HG02840 (cell line): ENCODE results near the gene MARK2.
A peak's percentile ranks its signal among the peaks of the same experiment; 100 is the strongest.

ENCODE experiments used
- ATAC-seq: cut with Tn5 transposase; IDR thresholded peaks from one replicate; pipeline ENCODE4 v1.9.1; 2021; ENCODE audit warnings: mild to moderate bottlenecking, moderate library complexity, moderate number of reproducible peaks; ENCODE audit not compliant: unreplicated experiment, low FRiP score

The MARK2 gene

DNA sequence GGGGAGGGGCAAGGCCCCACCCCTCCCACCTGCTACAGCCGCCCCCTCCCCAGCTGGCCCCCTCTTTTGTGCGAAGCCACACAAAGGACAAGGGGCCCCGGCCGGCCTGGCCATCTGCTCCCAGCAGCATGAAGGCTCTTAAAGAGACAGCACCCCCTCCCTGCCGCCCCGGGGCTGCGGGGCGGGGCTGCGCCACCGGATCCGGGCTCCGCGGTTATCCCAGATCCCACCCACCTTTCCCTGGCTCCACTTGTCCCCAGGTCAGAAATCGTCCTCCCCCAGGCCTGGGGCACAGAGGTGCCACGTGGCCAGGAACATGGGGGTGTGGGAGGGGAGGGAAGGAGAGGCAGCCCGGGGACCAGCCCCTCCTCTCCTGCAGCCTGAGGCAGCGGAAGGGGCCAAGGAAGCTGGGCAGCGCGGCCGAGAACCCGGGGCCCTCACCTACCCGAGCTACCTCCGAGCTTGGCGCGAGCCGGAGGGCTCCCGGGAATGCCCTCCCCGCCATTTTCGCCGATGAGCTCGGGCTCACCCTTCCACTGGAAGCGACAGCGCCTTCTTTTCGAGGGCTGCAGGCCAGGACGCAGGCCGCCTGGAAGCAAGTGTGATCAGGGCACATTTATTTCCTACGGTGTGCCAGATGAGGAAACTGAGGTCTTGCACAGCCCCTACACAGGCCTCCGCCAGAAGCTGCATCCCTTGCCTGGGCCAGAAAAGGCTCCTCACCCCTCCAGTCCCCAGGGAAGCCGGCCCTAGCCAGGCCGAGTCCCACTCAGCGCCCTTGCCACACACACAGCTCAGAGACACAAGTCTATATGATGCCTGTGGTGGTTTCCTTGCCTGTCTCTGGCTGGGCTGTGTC is 80.6 kb downstream of the MARK2 start:
- ATAC-seq: no peak

DNA sequence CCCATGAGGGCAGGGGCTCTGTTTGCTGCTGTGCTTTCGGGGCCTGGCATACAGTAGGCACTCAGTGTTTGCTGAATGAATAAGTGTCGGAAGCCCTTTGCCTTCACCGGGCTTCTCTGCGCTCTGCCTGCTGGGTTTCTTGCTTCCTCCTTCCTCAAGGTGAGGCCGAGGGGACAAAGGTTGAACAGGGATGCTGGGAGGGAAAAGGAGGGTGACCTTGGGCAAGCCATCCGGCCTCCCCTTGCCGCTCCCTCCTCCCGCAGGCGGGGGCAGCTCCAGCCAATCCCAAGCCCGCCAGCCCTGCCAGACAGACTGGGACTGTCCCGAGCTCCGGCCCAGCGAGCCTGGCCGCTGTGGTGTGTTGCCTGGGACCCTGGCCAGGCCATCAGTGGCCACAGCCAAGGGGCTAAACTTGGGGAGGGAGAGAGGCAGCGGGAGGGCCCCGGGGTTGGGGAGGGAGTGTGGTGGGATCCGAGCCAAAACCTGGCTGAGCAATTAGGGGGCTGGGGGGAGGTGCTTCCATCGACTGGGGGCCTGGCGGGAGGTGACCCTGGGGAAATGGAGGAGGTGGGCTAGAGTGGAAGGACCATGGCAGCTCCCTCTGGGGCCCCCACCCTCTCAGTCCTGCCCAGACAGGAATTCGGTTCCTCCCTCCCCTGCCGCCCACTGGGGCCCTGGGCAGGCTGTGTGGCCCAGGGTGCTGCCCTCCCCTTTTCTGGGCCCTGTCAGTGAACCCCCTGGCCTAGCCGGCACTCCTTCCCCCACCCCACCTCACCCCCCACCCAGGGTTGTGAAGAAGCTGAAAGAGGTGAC is 81.4 kb downstream of the MARK2 start:
- no peak for ATAC-seq

DNA sequence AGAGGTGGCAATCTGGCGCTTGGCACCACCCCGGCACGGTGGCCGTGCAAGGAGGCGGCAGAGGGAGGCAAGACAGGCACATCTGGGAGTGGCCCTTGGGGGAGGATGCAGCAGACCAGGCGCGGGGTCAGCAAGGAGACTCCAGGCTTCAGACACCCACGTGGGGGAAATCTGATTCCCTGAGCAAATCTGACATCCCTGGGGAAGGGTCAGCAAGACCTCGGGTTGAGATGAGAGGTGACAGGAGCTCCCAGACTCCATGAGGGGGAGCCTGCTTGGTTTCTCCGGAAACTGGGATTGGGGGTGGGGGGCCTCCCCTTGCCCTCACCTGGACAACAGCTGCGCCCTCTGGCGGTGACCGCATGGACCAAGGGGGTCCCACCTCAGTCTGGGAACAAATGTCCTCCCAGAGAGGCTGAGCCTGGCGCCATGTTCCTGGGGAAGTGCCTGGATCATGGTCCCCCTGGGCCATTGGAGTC is 82.1 kb downstream of the MARK2 start:
- no peak for ATAC-seq

DNA sequence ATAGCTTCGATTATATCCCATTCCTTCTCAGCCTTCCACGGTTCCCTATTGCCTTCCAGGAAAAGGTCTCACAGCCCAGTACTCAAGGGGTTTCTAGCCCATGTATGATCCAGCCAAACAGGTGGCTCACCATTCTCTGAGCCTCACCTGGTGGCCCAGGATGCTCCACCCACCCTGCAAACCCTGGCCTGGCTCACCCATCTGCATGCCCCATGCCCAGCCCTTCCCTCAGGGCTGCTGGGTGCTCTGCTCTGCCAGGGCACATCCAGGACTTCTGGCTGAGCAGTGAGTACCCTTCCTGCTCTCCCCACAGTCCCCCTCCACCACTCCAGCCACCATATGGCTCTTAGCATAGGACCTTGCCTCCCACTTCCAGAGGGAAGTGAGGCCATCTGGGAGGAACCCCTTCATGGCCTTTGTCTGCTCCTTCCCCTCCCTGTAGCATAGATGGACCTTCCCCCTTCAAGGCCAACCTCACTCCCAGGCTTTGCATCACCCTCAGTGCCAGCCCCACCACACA is 83.8 kb downstream of the MARK2 start:
- no peak for ATAC-seq

DNA sequence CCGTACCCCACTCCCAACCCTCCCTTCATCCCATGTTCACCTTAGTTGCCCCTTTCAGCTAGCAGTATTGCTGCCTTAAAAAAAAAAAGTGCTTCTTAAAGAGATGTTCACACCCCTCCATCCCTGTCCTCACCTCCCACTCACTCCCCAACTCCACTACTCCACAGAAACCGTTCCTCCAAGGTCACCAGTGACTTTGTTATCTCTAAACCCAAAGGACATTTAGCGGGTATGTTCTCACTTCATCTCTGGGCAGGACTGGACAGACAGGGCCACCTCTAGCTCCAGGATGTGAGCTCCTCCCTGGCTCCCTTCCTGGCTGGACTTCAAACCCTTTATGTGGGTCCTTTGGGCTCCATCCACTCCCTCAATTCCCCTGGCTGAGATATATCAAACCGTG is 84.4 kb downstream of the MARK2 start:
- no peak for ATAC-seq

DNA sequence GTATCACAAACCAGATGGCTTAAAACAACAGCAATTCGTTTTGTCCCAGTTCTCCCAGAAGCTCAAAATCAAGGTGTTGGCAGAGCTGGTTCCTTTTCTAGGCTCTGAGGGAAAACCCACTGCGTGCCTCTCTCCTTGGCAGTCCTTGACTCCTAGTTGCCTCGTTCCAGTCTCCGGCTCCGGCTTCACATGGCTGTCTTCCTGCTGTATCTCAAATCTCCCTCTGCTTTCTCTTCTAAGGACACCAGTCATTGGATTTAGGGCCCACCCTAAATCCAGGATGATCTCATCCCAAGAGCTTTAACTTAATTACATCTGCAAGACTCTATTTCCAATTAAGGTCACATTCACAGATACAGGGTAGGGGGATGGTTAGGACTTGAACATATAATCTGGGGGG is 90.7 kb downstream of the MARK2 start:
- ATAC-seq: no peak

DNA sequence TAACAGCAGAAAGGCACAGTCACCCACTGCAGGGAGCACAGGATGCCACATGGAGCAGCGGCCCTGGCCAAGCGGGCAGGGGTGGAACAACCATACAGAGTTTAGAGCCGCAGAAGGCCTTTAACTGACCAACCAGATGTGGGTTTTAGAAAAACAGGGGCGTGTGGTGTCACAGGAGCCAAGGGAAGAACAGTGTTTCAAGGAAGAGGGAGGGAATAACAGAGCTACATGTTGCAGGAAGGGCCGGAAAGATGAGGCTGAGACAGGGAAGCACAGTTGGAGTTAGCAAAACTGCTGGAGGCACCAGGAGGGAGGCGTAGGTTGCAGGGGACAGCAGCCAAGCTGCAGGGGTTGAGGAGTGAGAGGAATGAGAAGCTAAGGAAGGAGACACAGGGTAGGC is 92.1 kb downstream of the MARK2 start:
- ATAC-seq: no peak

DNA sequence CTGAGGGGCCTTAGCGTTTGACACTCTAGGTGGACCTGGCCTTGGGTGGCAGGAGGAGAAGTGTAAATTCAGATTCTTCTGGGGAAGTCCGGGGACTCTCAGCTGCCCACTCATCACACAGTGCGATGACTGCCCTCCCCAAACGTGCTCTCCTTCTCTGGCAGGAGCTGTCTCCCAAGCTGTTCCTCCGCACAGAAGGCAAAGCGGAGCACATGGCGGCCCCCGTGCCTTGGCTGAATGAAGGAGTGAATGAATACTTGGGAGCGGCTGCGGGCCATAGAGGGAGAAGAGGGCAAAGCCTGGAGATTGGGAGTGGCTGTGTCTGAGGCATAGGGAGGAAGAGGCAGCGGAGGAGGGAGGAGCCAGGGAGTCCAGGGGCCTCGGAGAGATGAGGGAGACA is 93.0 kb downstream of the MARK2 start:
- no peak for ATAC-seq

DNA sequence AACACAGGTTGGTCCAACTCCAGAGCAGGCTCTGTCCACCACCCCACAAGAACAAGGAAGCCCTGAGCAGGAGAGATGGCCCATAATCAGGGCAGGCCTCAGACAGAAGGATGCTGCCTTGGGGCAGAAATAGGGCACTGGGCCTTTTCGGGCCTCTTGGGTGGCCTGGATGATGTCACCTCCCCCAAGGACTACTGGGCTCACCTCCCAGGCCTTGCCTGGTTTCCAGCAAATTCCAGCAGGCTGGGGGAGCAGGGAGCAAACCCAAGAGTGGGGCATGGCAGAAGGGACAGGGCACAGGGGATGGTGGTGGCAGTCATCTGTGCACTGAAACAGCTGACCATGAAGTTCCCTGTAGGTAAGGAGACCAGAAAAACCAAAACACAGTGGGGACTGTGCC is 94.5 kb downstream of the MARK2 start:
- ATAC-seq: no peak

DNA sequence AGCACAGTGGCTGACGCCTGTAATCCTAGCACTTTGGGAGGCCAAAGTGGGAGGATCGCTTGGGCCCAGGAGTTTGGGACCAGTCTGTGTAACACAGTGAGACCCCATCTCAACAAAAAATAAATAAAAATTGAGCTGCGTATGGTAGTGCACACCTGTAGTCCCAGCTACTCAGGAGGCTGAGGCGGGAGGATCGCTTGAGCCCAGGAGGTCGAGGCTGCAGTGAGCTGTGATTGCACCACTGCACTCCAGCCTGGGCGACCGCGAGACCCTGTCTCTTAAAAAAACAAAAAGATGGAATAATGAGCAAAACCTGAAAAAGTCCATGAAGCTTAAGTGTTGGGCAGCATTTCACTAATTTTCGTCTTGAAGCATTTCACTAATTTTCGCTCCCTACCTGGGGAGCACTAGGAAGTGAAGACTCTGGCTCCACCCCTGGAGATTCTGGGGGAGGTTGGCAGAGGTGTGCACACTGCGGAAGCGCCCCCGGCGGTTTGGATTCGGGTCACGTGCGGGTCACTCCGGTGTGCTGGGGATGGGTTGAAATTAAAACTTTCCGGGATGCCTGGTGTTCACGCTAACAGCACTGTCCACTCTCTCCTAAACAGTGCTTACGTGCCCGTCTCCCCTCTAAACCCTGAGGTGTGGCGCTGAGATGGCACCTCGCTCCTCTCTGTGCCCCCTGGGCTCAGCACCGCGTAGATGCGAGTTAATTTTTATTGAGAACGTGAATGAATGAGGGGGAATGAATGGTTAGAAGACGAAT is 99.0 kb downstream of the MARK2 start:
- peak; percentile 13 for ATAC-seq

DNA sequence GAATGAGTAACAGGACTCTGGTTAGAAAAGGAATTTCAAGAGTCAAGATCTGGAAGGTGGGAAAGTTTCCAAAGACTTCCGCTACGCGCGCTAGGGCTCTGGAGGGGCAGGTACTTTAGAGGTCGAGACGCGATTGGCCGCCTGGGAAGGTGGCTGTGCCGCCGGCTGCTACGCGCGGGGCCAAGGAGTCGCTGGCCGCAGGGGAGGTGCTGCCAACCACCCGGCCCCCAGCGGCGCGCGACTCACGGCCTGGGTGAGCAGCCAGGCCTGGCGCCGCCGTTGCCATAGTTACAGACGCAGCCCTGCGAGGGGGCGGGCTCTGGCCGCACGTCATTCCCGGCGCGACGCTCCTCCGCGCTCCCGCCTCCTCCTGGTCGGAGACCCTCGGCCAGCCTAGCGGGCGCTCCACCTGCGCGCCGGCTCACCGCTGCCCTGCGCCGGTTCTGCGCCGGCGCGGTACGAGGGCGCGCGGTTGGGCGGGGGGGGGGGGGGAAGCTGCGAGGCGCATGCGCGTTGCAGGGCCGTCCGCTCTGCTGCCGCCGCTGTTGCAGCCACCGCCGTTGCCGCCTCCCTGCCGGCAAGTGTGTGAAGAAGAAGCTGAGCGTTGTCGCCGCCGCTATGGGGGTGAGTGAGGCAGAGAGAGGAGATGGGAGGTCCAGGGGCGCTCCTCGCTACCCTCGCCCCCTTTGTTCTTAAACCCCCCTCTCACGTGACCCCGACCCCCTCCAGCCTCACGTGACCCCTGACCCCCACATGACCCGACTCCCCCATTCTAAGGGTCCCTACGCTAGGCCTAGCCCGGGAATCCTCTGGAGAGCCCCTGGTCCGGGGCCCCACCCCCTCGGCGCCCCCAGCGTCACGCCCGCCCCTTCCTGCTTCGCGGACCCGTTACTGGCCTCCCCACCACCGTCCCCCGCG is 99.8 kb downstream of the MARK2 start, which contains the start of gene NAA40:
Gene NAA40, plus strand, starts transcription at position 524 of the 918 bp plus-strand sequence. Its CDS starts 95 bp downstream, at position 619.
- peak; percentile 94 for ATAC-seq

DNA sequence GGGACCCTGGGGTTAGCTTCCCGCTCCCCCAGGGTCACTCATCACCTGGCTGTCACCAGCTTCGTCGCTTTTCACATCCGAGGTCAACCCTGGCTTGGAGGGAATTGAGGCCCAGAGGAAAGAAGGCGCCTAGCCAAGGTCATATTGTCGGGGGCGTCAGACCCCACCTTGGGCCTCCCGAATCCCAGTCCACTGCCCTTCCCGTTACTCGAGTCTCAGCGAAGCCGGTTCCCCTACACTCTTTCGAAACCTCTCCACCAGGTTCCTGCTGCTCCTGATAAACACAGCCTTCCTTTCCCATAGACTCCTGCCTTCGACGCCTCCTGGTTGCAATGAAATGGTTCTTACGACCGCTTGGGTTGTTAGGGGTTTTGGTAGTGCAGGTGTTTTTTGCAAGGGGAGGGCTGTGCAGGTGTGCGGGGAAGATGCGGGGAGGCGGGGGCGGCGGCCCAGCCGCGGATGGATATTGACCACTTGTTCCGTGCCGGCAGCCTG is 100.5 kb downstream of the MARK2 start:
- peak; percentile 4 for ATAC-seq

DNA sequence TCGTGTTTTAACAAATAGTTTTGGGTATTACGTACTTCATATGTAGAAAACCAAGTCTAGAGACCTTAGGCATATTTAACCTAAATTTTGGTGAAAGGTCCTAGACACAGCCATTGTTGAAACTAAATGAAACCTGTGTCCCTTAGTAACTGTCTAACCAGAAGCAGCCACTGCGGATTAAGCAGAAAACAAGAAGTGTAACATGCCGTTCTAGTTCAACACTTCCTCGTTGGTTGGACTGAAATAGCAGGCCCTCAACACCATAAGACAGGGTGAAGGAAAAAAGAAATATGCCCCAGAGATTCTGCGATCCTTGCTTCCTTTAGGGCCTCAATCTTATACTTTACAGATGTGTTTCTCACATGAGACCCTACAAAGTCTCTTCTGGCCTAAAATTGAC is 101.9 kb downstream of the MARK2 start:
- ATAC-seq: no peak

DNA sequence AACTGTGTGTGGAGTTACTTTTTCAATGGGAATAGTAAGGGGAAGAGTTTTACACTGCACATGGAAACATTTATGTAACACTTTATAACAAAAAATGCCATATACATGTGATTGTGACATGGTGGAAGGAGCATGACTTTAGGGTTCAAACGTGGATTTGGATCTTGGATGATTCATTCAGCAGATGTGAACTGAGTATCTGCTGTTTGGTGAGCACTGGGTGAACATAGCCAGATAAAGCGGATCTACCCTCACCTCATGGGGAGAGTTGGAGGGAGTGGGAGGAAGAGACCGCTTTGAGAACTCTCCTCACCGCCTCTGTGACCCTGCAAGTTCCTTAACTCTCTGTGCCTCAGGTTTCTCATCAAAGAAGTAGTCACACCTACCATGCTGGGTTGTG is 103.0 kb downstream of the MARK2 start:
- no peak for ATAC-seq

DNA sequence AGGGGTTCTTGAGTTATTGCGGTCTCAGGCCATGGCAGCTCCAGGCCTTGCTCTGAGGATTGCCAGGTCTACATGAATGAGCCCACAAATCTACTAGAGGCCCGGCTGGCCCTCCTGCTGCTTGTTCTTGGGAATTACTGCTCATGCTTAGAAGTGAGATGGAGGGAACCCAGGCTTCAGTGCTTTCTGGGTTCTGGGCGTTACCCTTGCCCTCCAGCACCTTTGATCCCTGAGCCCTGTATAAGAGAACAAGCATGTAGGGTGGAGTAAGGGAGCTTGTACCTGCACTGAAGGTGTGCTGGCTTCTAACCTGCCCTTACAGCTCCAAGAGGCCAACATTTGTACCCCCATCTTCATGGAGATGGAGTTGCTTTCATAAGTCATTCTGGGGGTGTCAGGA is 103.9 kb downstream of the MARK2 start:
- no peak for ATAC-seq

DNA sequence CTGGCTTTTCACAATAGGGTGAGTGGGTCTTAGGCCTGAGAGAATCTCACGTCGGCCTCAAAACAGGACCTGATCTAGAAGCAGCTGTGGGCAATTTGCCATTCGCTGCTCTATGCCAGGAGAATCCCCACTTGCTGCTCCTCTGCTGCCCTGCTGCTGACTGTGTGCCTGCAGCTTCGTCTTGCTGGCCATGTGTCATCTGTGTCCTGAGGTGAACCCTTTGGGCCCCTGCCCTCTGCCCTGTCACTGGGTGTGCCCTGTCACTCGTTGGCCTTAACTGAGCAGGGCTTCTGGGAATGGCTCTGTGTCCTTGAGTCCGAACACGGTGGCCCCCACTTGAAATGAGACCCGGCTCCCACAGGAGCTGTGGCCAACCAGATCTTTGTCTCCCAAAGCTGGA is 106.1 kb downstream of the MARK2 start:
- ATAC-seq: no peak

DNA sequence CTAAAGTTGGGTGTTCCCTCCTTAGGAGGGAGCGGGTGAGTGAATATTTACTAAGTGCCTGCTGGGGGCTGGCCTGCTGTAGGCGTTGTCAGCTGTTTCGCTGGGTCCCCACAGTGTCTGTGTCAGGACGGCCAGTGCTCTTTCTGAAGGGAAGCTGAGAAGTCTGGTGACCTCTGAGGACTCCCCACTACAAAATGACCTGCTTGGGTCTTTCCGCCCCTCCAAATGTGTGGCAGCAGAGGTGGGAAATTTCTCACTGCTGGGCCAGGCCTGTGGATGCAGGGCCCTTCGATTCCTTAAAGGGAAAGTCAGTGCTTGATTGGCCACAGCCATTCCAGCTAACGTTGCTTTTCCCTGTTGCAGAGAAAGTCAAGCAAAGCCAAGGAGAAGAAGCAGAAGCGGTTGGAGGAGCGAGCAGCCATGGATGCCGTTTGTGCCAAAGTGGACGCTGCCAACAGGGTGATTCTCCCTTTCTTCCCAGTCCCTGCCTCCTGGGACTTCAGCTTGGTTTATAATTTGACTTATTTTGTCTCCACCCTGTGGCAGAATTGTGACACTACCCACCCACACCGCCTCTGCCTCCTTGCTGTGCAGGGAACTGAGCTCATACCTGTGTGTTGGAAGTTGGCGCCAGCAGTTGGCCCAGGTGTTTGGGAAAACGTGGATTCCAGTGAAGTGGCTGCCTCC is 106.7 kb downstream of the MARK2 start:
- ATAC-seq: no peak

DNA sequence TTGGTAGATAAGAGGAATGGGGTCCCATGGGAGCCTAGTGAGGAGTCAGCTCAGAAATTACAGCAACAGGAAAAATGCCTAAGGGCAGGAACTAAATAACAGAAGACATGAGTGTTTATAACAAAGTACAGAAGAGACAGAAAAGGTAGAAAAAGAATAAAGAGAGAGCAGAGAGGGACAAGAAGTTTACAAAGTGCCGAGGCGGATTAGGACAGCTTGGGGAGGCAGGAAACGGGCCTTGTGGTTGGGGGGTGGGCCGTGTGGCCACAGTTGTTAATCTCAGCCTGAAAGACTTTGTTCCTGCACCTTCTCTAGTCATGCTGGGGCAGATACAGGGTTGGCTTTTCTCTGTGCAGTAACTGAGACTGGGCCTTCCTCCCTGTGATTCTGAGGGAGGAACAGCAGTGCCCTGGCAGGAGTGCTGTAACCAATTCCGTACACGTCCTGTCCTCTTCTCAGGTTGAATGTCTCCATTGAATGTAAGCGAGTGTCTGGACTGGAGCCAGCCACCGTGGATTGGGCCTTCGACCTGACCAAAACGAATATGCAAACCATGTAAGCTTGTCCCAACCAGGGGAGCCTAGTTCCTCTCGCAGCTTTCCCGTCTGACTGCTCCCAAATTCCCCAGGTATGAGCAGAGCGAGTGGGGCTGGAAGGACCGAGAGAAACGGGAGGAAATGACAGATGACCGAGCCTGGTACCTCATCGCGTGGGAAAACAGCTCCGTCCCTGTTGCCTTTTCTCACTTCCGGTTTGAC is 113.0 kb downstream of the MARK2 start:
- no peak for ATAC-seq
